Muscle of back (tissue), 11 donors: Measurements from ENCODE around the gene RPLP2. TPM values are rescaled to one million over a fixed set of nuclear protein-coding genes. Genes with fewer than 3 reads are reported as not detected.

Source experiments
- DNase-seq, 3 donors: peaks; one replicate each; pipeline versions ENCODE4 v3.0.0 to v3.0.0-alpha.2; 2013
- polyA plus RNA-seq, 10 donors: library from polyadenylated mRNA; unstranded; fragments of 120-200 nt; gene quantifications; one replicate each; pipeline ENCODE4 v1.2.1, GENCODE V29; 2013; ENCODE audit not compliant: insufficient read length in 10 of 10

The RPLP2 gene
- polyA plus RNA-seq, 10 donors, result 1,394 to 1,882 (median 1,587) TPM

DNA sequence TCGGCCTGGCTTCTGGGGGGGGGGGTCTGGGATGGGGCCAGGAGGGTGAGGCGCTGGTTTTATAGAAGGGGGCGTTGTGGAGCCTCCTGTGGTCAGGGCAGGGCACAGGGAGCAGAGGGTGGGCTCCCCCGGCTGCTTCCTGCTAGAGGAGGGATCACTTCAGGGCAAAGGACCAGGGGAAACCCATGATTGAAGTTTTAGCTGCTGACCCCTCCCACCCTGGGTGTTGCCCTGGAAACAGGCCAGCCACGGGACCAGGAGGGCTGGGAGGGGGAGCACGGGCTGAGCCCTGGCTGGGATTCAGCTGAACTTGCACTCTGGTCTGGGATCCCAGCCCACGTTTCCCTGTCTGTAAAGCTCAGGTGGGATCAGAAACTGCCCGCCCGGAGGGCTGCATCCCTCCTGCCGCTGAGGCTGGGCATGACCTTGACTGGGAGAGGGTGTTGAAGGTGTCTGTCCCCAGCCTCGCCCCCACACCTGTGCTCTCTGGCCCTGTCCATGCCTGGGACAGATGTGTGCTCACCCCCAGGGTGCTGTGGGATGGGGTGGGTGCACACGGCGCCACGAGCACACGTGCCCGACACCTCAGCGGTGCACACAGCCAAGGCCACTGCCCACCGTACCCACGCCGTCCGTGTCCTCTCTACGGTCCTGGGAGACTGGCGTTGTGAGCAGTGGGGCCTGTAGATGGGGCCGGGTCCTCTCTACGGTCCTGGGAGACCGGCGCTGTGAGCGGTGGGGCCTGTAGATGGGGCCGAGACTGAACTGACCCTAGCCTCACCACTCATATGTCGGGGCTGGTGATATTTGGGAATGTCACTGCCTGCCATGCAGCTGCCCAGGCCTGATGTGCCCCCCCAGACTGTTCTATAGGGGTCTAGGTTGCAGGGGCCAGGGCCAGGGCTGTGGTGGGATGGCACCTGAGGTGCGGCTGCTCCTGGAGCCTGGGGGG lies 35.2 kb downstream of the RPLP2 start:
- peak; percentile 92 to 95 (median 94) for DNase-seq

DNA sequence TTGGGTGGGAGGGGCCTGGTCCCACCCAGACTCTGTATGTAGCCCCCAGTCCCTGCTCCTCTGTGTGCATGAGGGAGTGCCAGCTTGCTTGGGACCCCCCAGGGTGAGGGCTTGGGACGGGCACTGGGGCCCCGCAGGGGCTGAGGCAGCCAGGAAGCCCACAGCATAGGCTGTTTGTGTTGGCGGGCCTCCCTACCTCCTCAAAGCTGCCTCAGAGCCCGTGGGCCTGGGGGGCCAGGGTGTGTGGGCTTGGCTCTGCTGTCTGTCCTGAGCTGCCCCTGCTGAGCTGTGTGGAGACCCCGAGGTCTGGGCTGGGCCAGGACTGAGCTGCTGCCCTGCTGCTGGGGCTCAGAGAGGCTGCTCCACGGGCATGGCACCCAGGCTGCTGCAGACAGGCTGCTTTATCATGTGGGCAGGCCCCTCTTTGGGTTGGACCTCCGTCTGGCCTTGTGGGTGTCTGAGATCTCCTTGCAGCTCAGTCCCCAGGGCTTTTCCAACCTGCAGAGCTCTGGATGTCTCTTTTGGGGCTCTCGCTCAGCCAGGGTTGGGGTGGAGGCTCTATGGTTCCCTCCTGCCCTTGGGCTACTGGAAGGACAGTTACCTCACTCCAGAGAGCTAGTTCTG lies 36.2 kb downstream of the RPLP2 start:
- peak in 1 of 3 donors; percentile 46 for DNase-seq

DNA sequence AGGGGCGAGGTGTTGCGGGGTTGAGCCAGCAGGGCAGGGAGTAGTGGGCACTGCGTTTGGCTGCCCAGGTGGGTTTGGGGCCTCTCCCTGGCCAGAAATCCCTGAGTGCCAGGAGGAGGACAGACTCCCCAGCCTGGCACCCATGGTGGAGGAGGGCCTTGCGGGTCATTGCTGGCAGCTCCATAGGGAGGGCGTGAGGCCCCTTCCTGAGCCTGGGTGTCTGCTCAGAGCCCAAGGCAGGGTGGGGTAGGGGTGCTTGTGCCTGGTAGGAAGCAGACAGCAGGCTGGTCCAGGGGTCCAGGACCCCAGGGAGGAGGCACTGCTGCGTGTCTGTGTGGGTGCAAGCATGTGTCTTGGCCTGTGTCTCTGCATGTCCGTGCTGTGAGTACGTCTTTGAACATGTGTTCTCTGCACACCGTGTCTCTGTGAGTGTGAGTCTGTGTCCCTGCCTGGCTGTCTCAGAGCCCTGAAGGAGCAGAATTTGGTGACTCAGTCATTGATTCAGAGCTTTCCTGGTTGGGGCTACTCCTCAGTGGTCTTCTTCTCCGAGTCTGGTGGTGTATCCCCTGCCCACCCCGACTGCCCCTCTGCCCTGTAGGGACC lies 36.8 kb downstream of the RPLP2 start:
- no peak for DNase-seq

DNA sequence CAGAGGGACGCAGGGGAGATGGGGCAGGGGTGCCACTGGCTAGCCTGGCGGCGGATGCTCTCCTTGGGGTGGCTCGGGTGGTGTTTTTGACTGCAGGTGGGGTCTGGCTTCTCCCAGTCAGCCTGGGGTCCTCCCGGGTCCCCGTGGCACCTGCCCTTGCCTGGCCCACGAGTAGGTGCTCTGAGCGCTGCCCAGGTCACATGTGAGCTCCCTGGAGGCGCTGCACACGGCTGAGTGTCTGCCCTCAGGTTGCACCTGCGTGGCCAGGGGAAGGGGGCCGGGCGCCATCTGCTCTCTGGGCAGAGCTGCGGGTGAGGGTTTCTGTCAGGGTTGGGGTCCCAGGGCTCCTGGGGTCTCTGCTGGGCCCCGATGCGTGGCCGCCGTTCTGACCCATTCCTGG lies 38.1 kb downstream of the RPLP2 start:
- DNase-seq, result no peak

DNA sequence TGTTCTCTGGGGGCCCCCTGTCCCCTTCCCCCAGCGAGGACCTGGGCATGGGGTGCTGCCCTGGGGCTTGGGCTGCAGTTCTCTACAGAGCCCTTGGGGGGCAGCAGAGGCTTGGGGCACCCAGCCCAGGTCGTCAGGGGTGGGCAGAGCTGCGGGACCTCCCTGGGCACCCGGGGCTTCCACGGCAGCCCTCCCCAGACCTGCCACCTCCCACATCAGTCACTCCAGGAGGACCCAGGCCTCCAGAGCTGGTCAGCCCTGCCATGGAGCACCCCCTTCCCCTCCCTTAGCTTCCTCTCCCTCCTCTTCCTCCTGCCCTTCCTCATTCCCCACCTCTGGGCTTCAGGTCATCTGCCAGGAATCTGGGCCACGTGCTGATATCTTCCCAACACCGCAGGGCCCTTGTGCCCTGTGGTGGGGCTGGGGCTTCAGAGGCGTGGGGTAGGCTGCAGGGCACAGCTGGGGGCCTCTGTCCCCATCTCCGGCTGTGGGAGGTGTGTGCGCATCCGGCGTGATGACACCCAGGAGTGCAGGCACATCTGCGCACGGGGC lies 38.7 kb downstream of the RPLP2 start:
- peak in 1 of 3 donors; percentile 59 for DNase-seq

DNA sequence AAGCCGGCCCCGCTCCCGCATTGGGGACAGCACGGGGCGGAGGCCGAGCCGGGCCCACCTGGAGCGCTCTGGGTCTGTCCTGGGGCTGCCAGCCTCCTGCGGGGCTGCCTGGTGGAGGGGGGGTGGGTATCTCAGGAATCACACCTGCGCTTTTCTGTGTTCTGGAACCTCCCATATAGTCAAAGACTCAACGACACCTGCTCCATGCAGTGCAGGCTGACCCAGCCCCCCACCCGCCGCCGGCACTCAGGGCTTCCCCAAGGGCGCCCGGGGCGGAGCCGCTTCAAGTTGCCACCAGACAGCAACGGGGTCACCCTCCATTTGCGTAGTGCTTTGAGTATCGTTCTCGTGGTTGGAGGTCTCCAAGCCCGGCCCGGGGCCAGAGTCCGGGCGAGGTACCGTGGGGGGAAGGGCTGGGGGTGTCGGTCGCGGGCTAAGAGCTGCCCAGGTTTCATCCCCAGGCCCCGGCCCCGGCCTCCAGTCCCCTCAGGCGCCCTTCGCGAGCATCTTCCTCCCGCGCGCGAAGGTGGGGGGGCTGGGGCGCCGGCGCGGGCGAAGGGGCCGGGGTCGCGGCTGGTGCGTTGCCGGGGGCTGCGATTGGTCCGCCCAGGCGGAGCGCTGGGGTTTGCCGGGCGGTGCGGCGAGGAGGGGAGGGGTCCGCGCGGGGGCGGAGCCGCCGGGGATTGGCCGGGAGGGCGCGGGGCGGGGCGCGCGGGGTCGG lies 39.5 kb downstream of the RPLP2 start:
- peak in 1 of 3 donors; percentile 76 for DNase-seq

DNA sequence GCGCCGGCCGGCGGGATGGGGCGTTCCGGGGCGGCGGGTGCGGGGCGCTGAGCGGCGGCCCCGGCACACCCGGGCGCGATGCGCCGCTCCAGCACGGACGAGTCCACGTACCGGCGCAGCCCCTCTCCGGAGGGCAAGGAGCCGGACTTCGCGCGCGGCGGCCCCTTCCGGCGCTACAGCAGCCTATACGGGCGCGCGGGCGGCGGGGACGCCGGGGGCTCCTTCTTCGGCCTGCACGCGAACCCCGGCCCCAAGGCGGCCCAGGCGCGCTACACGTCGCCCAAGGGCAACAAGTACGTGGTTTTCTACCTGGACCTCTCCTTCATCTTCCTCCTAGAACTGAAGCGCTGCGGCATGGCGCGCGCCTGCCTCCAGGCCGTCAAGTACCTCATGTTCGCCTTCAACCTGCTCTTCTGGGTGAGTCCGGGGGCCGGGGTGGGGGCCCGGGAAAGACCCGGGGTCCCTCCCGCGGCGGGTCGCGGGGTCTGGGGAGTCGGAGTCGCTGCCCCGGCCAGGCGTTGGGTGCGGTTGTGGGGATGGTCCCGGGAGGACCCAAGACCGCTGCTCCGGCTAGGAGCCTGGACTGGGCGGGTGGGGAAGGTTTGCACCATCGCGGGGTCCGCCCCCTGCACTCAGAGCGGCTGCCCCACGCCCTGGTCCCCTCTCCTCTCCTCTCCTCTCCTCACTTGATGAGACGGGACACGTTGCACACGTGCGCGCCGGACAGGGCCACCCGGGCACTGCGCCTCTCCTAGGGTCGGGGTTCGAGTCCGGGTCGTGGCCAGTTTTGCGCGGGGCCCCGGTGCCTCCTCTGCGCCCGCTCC lies 40.4 kb downstream of the RPLP2 start:
- DNase-seq, result peak in 1 of 3 donors; percentile 60

DNA sequence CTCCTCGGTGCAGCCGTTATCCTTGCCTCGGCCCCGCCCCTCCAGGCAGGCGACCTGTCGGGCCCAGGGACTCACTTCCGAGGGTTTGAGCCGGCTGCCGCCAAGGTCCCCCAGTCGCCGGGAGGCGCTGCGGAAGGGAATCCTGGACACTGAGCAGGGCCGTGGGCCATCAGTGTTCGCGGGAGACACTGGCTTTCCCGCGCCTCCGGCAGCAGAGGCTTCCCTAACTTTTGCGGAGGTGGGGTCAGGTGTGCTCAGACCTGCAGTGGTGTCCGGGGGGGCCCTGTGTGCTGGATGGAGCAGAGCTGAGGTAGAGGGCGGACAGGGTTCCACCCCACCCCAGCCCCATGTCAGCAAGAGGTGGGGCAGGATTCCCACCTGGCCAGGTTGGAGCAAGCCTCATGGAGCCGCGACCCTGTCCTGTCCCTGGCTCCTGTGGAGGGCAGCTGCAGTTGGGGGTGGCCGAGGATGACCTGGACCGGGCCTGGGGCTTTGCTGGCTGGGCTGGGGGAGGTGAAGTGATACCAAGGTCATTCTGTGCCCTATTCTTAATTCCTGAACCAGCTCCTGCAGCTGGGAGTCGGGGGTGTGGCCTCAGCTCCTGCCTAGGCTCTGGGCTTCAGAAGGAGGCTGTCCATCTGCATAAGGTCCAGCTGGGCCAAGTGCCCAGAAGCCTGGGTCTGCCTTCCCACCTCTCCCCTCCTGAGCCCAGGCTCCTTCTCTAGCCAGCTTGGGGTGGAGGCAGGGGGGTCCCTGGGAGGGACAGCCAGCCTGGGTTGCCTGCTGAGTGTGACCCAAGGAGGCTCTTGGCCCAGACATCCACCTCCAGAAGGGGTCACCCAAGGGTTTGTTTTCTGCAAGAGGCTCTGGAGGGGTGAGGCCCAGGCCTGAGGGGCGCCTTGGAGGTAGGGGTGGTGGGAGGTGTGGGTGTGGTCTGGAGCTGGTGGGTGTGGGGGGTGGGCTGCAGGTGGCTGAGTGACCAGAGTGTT lies 41.3 kb downstream of the RPLP2 start:
- DNase-seq, result peak in 1 of 3 donors; percentile 57

DNA sequence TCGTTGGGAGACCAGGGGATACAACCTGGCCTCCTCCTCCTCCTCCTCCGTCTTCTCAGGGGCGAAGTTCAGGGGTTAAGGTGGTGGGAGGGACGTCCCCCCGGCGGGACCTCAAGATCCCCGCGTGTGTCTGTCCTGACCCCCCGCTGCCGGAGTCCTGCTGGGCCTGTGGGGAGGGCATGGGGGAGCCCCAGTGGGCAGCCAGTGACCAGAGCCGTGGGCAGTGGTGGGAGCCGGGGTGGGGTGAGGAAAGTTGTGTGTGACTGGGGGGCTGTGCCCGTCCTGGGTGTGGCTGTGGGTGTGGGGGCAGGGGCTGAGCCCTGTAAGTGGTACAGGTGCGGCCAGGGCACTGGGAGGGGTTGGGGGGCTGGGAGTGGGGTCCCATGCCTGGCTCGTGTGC lies 43.0 kb downstream of the RPLP2 start:
- no peak for DNase-seq

DNA sequence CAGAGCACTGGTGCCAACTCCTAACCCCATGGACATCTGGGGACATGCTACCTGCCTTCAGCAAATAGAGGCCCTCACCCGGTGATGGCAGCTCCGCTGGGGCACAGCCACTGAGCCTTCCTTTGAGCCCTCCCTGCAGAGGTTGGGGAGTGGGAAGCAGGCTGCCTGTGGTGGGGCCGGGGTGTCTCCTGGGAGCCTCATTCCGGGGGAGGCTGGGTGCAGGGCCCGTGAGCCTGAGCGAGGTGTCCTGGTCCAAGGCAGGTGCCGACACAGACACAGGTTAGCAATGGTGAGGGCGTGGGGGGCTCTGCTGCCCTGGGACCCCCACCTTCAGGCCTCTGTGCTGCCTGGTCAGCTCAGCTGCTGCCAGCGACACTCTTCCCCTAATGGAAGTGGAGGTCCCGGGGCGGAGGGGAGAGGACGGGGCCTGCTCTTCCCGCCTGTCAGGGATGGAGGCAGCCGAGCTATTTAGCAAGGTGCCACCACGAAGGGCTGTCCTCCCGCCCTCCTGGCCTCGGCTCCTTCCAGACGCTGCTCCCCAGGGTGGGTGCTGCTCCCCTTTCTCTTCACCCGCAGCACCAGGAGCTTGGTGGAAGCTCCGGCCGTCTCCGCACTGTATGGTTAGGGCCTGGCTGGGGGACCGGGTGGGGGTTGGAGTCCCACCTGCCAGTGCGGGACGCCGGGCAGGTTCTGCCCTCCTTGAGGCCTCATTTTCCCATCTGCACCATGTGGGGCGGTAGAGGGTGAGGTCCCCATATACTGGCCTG lies 44.1 kb downstream of the RPLP2 start:
- DNase-seq, result no peak

DNA sequence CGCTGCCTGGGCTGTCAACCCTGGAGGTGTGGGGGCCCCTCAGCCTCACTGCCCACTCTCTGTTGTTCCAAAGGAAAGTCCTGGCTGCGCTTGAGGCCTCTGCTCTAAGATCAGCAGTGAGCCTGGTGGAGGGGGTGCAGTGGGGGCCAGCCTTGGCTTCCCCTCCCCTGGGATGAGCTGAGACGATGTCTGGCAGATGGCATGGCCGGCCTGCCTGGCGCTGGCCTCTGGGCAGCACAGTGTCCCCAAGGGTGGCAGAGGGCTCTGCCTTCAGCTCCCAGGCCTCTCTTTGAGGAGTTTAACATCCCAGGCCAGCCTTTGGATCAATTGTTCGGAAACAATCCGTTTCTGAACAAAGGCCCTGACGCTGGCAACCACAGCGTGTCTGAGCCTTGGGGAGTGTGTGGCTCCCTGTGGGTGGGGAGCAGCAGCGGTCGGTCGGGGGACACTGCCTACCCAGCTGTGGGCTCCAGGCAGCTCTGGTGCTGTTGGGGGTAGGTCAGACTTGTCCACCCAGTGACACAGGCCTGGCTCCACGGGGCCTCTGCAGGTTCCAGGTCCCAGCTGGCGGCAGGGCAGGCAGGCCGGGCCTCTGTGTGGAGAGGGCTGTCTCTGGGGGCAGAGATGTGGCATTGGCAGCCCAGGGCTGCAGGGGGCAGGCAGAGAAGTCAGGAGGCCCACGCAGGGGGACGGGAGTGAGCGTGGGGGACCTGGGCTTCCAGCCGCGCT lies 45.0 kb downstream of the RPLP2 start:
- no peak for DNase-seq

DNA sequence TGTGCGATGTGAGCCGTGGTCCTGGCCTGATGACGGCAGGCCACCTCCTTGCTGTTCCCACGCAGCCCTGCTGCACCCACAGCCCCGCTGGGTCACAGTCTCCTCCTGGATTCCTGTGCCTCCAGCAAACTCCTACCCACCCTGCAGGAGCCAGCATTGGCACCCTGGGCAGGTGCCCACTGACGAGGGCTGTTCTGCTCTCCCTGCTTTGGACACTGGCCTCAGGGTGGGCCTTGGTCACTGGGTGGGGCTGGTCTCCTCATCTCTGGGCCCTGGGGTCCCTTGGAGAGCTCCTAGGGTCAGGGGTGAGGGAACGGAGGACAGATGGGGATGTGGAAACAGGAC lies 45.5 kb downstream of the RPLP2 start:
- DNase-seq, result no peak

DNA sequence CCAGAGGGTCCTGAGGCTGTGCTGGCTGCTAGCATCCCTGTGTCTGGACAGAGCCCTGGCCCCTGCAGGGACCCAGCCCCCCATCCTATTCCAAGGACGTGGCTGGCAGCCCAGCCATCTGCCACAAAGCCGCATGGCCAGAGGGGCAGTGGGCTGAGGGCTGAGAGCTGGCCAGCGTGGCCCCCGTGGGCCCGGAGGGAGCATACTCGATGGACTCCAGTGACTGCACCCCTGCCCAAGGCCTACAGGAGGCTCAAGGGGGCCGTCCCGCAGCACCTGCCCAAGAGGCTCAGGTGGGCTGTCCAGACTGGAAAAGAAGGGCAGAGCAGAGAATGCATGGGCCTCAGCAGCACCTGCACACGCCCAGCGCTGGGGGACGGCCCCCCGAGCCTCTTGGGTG lies 46.0 kb downstream of the RPLP2 start:
- DNase-seq, result no peak

DNA sequence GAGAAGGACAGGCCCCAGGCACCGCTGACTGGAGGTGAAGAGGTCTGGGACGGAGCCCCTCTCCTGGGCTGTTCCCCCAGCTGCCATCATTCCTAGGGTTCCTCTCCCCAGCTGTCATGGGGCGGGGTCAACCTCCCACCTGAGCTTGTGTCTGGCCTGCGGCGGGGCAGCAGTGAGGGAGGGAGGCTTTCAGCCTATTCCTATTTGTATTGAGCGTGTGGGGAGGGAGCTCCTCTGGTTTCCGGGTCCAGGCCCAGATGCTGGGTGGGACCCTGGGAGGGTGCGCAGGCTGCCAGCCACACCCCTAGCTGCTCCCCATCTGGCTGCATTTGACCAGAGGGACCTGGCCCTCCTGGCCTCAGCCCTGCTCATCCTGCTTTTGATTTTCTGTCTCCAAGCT lies 46.6 kb downstream of the RPLP2 start:
- no peak for DNase-seq

DNA sequence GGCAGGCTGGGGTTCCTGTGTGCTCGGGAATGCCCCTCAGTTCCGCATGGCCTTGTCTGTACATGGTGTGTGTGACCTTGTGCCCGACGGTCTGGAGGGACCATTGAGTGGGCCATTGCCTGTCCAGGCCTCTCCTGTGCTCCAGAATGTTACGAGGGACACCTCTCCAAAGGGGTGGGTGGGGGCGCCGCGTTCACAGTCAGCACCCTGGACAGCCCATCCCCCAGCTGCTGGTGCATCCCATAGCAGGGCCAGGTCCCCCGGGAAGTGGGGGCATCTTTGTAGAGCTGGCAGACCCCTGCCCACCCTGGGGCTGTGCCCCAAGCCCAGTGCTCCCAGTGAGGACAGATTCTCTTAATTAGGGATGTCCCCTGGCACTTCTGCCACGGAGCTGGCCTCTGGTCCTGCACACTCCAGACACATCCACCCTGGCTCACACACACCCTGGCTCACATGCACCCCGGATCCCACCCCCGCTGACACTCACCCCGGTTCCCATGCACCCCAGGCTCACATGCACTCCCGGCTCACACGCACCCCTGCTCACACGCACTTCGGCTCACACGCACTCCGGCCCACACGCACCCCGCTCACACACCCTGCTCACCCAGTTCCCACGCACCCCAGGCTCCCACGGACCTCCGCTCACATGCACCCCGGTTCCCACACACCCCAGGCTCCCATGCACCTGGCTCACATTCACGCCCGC lies 48.4 kb downstream of the RPLP2 start:
- no peak for DNase-seq

DNA sequence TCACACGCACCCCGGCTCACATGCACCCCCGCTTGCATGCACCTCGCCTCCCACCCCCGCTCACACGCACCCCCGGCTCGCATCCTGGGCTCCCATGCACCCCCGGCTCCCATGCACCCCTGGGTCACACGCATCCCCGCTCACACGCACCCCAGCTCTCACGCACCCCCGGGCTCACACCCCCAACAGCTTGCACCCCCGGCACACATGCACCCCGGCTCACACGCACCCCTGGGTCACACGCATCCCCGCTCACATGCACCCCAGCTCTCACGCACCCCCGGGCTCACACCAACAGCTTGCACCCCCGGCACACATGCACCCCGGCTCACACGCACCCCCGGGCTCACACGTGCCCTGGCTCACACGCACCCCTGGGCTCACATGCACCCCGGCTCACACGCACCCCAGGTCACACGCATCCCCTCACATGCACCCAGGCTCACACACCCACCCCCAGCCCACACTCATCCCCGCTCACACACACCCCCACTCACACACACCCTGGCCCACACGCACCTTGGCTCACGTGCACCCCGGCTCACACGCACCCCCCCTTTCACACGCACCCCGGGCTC lies 49.1 kb downstream of the RPLP2 start:
- DNase-seq, result no peak
